Ramos (cell line): ENCODE data around the gene STX16.

Experiments
- in situ Hi-C: fragments of 300-500 bp; cut with MboI; formaldehyde crosslinking; loops from one replicate; pipeline ENCODE4 v1.14.3; 2022; ENCODE audit warnings: low sequenced_read_pairs; ENCODE audit not compliant: unreplicated experiment

The STX16 gene

GRCh38 chr20:58695084-58695722 is 44.1 kb downstream of the STX16 start:
- in situ Hi-C loops: no loop called here

- in situ Hi-C loops: no loop called here
These were observed 44.9 kb downstream of the STX16 start for GRCh38 chr20:58695895-58696375.

DNA sequence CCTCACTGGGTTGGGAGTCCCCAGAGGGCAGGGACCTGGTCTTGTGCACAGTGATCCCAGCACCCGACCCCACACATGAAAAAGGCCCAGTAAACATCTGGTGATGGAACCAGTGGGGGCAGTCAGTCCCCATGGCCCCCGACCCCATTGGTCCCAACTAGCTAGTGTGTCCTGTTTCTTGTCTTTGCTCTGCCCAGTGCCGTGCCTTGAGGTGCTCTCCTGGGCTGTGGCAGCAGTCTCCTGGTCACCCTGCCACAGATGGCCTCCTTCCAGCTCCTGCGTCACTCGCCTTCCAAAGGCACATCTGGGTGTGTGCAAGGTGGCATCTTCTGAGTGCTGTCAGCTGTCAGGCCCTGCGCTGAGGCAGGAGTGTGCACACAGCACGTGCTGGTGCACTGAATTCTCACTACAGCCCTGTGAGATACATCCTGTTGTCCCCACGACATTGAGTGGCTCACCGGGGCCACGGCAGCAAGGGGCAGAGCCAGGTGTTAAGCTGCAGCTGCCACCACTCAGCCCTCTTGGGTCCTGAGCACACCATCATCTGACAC is 45.4 kb downstream of the STX16 start:
- in situ Hi-C loops: no loop called here

DNA sequence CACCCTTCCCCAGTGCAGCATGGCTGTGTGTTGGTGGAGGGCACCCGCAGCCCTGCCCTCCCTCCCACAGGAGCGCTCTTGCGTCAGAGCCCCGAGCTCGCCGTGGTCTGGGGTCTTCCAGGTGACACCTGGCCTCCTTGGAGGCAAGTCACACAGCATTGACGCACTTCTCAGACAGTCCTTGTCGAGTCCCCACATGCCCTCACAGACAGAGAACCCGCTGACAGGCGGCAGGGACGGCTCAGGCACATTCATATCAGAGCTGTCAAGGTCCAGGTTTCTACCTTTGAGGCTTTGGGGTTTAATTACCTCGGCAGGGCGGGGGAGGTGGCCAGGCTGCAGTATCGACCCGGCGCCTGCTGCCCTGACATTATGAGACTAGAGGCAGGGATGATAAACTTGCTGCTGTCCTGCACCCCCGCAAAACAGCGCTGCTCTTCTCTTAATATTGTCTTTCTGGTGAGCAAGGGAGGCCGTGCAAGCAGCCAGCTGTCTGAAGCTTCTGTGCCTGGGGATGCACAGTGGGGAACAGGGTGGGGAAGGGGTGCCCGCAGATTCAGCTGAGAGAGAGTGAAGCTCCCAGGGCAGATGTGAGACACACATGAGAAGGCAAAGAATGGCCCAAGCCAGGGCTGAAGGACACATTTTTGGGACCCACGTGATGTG is 46.3 kb downstream of the STX16 start:
- in situ Hi-C loops: no loop called here

GRCh38 chr20:58697867-58698703 is 47.0 kb downstream of the STX16 start:
- in situ Hi-C loops: no loop called here

DNA sequence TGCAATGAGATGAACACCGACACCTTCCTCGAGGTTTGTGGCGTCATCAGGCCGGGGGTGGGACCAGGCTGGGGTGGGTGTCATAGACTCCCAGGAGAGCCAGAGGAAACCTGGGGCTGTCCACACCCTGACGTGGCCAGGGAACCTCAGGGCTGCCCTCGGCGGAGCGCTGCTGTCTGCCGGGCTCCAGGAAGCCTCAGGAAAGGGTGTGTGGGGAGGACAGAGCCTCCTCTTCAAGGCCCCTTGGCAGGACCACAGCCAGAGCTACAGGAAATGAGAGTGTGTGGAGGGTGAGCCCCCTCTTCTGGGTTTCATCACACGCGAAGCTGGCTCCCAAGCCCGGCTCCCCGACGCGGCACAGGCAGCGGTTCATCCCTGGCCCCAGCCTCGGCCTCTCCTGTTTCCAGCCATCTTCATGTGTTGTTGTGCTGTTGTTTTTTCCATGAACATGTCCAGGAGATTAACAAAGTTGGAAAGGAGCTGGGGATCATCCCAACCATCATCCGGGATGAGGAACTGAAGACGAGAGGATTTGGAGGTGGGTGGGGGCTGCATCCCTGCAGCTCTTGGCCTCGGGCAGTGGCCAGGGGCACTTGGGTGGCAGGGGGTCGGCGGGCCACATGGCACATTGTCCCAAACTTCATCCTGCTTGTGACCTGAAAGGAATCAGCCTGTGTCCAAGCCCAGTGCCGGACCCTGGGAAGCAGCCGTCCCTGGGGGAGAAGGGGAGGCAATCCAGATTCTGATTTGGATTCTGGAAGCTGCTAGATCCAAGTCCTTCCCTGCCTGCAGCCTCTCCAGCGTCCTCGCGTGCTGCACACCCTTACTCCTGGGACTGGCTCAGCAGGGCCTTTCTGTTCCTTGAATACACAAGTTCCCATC is 47.9 kb downstream of the STX16 start:
- in situ Hi-C loops: no loop called here

GRCh38 chr20:58699623-58700107 is 48.6 kb downstream of the STX16 start:
- in situ Hi-C loops: no loop called here

DNA sequence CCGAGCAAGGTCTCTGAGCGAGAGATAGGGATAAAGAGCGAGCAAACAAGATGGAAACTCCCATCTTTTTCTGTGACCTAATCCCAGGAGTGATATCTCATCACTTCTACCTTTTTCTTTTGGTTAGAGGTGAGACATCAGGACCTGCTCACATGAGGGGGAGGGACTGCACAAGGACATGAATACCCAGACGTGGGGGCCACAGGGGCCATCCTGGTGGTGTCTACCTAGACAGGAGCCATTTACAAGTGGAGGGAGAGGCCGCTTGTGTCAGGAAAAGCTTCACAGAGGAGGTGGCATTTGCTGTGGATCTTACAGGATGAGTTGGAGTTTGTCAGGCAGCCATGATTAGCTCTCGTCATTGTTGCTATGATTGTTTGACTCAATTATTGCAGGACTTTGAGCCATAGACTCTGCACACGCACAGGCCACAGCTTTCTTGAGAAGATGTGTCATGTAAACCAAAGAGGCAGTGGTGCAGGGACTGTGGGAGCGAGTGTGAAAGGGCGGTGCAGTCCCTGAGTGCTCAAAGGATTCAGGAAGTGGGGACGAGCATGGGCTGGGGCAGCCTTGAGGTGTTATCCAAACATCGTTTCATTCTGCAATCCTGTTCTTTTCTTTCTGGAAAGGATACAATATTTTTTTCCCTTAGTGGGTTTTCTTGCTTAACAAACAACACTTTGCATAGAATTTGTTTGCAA is 49.2 kb downstream of the STX16 start:
- in situ Hi-C loops: no loop called here

DNA sequence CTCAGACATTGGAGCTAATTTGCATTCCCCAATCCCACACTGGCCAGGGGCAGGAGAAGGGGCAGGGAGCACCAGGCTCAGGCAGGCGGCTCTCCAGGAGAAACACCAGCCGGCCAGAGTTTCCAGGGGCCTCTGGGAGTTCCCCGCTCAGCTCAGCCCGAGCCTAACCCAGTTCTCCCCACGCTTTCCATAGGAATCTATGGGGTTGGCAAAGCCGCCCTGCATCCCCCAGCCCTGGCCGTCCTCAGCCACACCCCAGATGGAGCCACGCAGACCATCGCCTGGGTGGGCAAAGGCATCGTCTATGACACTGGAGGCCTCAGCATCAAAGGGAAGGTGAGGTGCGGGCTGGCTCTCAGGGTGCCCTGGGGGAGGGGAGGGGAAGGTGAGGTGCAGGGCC is 49.7 kb downstream of the STX16 start:
- in situ Hi-C loops: no loop called here

DNA sequence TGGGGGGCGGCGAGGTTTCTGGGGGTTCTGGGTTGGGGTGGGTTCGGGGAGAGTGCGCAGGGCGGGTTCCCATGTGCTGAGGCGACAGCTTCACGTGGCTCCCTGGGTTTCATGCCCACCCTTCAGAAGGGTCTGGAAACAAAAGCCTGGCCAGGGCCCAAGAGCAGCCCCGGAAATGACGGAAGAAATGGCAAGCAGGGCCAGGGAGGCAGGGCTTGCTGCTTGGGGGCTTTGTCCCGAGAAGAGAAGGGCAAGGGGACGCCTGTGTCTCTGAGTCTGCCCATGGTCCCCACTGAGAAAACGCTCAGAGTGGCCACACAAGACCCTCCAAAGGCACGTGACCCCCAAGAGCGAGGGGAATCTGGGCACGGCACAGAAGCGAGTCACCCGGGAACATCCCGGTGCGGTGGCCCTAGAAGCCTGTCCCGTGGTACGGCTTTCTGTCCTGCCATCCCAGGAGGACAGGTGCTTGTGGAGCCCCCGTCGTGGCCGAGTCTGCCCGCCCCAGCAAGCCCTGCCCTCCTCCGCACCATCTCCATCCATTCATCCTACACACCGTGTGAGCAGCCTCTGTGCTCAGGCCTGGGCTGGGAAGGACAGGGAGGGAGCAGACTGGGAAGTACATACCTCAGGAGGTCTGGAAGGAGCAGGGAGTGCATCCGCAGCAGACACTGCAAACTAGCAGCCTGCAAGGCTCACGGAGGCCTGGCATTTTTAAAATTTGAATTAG is 50.5 kb downstream of the STX16 start:
- in situ Hi-C loops: no loop called here

DNA sequence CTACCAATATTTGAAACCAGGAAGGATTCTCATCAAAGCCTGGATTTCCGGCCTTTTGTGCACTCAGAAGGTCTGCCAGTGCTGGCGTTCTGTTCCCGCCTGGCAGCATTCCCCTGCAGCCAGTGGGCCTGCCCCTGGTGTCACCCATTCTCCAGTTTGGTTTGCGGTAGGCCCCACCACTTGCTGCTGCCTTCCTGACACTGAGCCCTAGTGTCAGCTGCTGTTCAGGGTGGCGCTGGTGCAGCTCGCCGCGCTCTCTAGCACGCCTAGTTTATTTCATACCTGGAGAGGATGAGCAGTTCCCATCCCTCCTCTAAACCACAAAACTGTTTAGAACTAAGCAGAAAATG is 51.1 kb downstream of the STX16 start:
- in situ Hi-C loops: no loop called here

- in situ Hi-C loops: no loop called here
These were observed 52.0 kb downstream of the STX16 start for GRCh38 chr20:58702859-58703648.

GRCh38 chr20:58703765-58704371 is 52.8 kb downstream of the STX16 start:
- in situ Hi-C loops: no loop called here

GRCh38 chr20:58705208-58705926 is 54.3 kb downstream of the STX16 start:
- in situ Hi-C loops: no loop called here

DNA sequence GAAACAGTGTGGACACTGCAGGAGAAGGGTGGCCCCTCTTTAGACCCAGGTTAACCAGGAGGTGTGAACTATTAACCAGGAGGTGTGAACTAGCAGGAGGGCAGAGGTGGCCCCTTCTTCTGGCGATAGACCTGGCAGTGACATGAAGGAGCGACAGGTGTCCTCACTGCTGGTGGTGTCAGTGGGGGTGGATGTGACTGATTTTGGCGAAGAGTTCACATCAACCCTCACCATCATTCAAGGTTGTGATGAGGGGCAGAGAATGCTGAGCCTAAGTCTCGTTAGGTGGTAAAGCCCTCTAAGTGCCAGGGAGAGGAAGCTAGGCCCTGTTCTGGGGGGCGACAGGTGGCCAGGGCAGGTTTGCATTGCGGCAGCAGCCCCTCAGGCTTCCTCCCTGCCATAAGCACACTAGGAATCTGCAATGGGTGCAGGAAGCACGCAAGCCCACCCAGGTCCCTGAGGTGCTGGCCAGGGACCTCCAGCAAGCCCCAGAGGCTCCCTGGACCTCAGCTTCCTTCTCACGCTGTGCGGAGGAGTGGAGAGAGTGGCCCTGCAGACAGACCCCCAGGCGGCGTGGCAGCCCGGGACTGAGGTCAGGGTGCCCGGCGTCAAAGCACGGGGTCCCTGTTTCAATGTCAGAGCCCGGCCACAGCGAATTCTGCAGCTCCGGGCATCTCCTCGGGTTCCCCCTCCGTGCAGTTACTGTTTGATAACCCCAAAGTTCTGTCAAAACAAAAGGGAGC is 55.2 kb downstream of the STX16 start:
- in situ Hi-C loops: no loop called here
